H54 (cell line): ENCODE data around the gene ACAP3.

Experiments used
- DNase-seq: peaks from one replicate; pipeline ENCODE4 v3.0.0; 2011; ENCODE audit warnings: low spot score, mixed read lengths; ENCODE audit not compliant: insufficient read length
- FAIRE-seq: peaks from 3 replicates; lab custom pipeline; 2011; peaks lifted over from hg19 to GRCh38; lab: Jason Lieb, UNC
- POLR2A ChIP-seq: IDR thresholded peaks from 2 replicates; pipeline ENCODE4 v1.6.1; 2011; ENCODE audit warnings: low read depth, mild to moderate bottlenecking, low read length

ACAP3 gene

GRCh38 chr1:1311107-1312104 is 3.7 kb upstream of the ACAP3 start:
- FAIRE-seq: no peak
- TF ChIP-seq POLR2A: no peak
- no peak for DNase-seq

- no peak for FAIRE-seq
- no peak for TF ChIP-seq POLR2A
- DNase-seq: no peak
These were observed 2.8 kb upstream of the ACAP3 start for GRCh38 chr1:1310476-1311053.

- FAIRE-seq (no peak), DNase-seq (no peak)
- TF ChIP-seq POLR2A: no peak
These were observed 2.3 kb upstream of the ACAP3 start for GRCh38 chr1:1310109-1310385.

DNA sequence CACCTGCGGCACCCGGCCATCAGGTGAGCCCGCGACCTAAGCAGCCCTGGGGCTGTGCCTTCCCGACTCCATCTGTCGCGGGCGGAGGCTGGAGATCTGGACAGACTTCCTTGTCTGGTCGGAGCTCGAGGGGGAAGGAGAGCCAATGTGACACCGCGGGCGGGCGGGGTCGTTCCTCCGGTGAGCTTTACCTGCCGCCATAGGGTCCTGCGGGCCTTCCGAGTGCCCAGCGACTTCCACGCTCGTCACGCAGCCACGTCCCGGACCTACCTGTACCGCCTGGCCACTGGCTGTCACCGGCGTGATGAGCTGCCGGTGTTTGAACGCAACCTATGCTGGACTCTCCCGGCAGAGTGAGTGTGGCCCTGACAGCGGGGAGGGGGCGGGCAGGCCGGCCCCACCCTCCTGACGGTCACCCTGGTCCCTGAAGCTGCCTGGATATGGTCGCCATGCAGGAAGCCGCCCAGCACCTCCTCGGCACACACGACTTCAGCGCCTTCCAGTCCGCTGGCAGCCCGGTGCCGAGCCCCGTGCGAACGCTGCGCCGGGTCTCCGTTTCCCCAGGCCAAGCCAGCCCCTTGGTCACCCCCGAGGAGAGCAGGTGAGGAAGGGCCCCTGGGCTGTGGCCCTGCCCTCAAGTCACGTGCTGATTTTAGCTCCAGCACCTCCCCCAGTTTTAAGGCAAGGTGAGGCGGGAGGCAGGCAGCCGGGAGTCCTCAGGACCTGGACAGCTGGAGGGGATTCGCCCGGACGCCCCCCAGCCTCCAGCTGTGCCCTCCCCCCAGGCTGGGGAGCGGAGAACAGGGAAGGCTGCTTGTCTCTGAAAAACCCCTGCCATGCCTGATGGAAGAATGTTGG is 1.8 kb upstream of the ACAP3 start:
- no peak for TF ChIP-seq POLR2A
- no peak for FAIRE-seq
- DNase-seq: no peak

- FAIRE-seq (no peak), DNase-seq (no peak)
- no peak for TF ChIP-seq POLR2A
These were observed 1.1 kb upstream of the ACAP3 start for GRCh38 chr1:1308756-1309250.

DNA sequence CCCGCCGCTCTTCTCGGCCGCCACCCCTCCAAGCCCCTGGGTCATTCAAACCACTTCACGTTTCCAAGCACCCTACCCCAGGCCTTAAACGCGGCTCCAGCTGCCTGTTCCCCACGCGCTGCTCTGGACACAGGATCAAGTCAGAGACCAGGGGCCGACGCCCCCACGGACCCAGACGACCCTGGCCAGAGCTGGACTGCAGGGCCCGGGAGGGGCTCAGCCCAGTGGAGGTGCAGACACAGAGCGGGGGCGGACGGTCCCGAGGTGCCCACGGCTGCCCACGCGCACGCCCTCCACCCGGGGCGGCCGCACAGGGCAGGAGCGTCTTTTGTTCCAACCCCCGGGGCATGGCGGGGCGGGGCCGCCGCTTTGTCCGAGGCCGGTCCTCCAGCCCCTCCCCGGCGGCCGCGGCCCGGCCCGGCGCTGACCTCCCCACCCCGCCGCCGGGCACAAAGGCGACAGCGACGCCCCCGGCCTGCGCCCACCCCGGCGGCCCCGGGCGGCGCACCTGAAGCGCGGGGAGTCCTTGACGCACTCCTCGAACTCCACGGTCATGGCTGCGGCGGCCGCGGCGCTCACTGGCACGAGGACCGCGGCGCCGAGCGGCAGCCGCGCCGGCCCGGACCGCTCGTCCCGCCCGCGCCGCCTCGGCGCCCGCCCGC is 338 bp downstream of the ACAP3 start:
- DNase-seq (no peak), FAIRE-seq (no peak)
- TF ChIP-seq POLR2A: peak; percentile 38

DNA sequence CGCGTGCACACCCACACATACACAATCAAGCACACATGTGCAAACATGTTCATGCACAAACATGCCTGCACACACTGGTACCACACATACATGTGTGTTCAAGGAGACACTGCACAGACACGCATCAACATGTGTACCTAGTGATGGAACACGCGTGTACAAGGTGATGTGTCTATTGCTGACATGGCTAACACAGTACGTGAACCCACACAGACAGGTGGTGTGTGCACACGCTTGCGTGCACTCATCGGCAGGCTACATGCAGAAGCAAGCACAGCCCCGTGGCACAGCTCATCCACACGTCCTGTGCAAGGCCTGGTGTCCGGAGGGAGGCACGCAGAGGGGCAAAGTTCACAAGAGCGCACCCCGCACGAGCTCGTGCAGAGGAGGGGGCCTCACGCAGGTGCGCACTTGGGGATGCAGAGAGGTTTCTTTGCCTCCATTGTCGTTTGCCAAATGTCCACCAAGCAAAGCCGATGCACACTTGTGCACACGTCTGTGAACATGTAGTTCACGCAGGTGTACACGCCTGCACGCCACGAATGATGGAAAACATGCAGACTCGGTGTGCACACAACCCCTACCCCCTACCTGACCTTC is 969 bp downstream of the ACAP3 start:
- DNase-seq (no peak), FAIRE-seq (no peak)
- TF ChIP-seq POLR2A: no peak

GRCh38 chr1:1306070-1306660 is 1.6 kb downstream of the ACAP3 start:
- FAIRE-seq: no peak
- no peak for DNase-seq
- TF ChIP-seq POLR2A: no peak

DNA sequence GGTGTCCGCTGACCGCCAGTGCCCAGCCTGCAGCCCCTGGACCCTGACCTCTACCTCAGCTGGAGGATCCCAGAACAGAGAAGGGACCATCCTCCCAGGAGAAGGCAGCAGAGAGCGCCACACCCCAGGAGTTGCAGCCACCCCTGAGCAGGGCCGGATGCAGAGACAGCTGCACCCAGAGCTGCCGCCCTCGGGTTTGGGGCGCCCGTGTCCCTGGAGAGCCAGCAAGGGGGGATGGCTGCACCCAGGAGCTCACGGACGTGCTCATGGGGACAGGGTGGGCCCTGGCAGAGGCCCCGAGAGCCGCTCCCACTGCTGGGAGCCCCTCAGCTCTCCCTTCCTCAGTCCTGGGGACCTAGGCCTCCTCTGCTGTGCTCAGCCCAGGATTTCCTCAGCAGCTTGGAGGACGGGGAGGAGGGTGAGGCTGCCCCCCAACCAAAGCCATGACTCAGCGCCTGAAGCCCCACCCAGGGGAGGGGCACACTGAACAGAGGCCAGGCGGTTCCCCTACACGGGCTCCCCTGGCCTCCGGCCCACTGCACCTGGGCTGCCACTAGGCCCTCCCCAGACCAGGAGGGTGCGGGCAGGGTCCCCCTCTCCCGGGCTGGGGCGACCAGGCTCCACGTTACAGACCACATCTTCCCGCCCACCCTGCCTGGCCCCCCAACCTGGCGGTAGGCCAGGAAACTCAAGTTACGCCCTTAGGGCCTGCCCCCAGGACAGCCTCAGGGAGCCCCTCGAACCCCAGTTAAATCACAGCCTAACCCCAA is 2.2 kb downstream of the ACAP3 start:
- peak; percentile 85 for DNase-seq
- TF ChIP-seq POLR2A: no peak
- FAIRE-seq: peak; percentile 45

- DNase-seq: peak; percentile 73
- no peak for FAIRE-seq
- TF ChIP-seq POLR2A: no peak
These were observed 3.1 kb downstream of the ACAP3 start for GRCh38 chr1:1304331-1305299.

GRCh38 chr1:1303736-1304135 is 4.0 kb downstream of the ACAP3 start:
- no peak for DNase-seq
- no peak for FAIRE-seq
- no peak for TF ChIP-seq POLR2A
